Panc1 (cell line): ENCODE results near the gene LARP7. TPM values are rescaled to one million over a fixed set of nuclear protein-coding genes. Genes with fewer than 3 reads are reported as not detected.

Experiments
- ATAC-seq: fragments of 200-7000 bp; cut with Tn5 transposase; 2 replicates; pipeline ENCODE4 v1.9.1; 2020; ENCODE audit warnings: mild to moderate bottlenecking, moderate library complexity
- BruUV-seq: library from RNA; stranded (reverse); fragments of 400-500 nt; replicated peaks from 2 replicates; lab custom pipeline; 2021; lab: Mats Ljungman, UMichigan
- CTCF ChIA-PET: fragments of 300-600 bp; sonication (Branson Sonifier 250); formaldehyde crosslinking; loops from one replicate; lab custom pipeline; 2022; ENCODE audit warnings: antibody characterized with exemption; lab: Charles Lee
- POLR2A ChIA-PET: fragments of 300-600 bp; sonication (Branson Sonifier 250); formaldehyde crosslinking; loops from one replicate; lab custom pipeline; 2022; ENCODE audit warnings: antibody characterized with exemption; lab: Charles Lee
- DNase-seq: peaks from one replicate; pipeline ENCODE4 v3.0.0-alpha.2; 2010; ENCODE audit warnings: low read depth, low spot score
- H3K27ac ChIP-seq: 2 replicates; pipeline ENCODE4 v1.5.1; 2011; ENCODE audit warnings: mild to moderate bottlenecking, low read length, inconsistent platforms
- H3K27me3 ChIP-seq: fragments of 200-500 bp; sonication (Bioruptor generic); 2 replicates; pipeline ENCODE4 v1.6.0; 2014; ENCODE audit warnings: low read length, inconsistent platforms; ENCODE audit not compliant: control insufficient read depth, insufficient read depth
- H3K36me3 ChIP-seq: fragments of 200-500 bp; sonication (Bioruptor generic); 2 replicates; pipeline ENCODE4 v1.5.1; 2014; ENCODE audit warnings: inconsistent platforms, mild to moderate bottlenecking, low read length, moderate library complexity; ENCODE audit not compliant: control insufficient read depth, insufficient read depth
- H3K4me1 ChIP-seq: 2 replicates; pipeline ENCODE4 v1.5.1; 2011; ENCODE audit warnings: inconsistent platforms, mild to moderate bottlenecking, low read length, moderate library complexity; ENCODE audit not compliant: control insufficient read depth, insufficient read depth
- H3K4me3 ChIP-seq, 2 experiments: 2 replicates each; pipeline ENCODE4 v1.5.1; 2011 to 2012; ENCODE audit warnings: low read depth in 2 of 2, low read length in 2 of 2, mild to moderate bottlenecking in 2 of 2, inconsistent platforms in 1 of 2, moderate library complexity in 1 of 2
- H3K9me3 ChIP-seq: fragments of 200-500 bp; sonication (Bioruptor generic); 2 replicates; pipeline ENCODE4 v1.5.1; 2014; ENCODE audit warnings: low read depth, mild to moderate bottlenecking, inconsistent platforms, low read length, moderate library complexity; ENCODE audit not compliant: control insufficient read depth, insufficient read depth
- CTCF ChIP-seq: fragments of 450-650 bp; IDR thresholded peaks from 2 replicates; pipeline ENCODE4 v1.5.1; 2017; ENCODE audit warnings: mild to moderate bottlenecking
- POLR2AphosphoS5 ChIP-seq: IDR thresholded peaks from 2 replicates; pipeline ENCODE4 v1.6.1; 2012; ENCODE audit warnings: mild to moderate bottlenecking, low read depth, low read length, moderate library complexity
- REST ChIP-seq, 2 experiments: IDR thresholded peaks; 2 replicates each; pipeline ENCODE4 v1.6.1; 2011 to 2012; ENCODE audit warnings: low read depth in 2 of 2, control low read depth in 1 of 2, low read length in 1 of 2, mild to moderate bottlenecking in 1 of 2, moderate library complexity in 1 of 2; ENCODE audit not compliant: insufficient read depth in 1 of 2
- SIN3A ChIP-seq: IDR thresholded peaks from 2 replicates; pipeline ENCODE4 v1.6.1; 2012; ENCODE audit warnings: low read depth, mild to moderate bottlenecking, low read length, moderate library complexity, borderline replicate concordance; ENCODE audit not compliant: insufficient read depth
- TCF7L2 ChIP-seq: IDR thresholded peaks from 2 replicates; pipeline ENCODE4 v1.6.1; 2011; ENCODE audit warnings: mild to moderate bottlenecking, low read depth, low read length, inconsistent platforms
- in situ Hi-C: cut with HindIII; loops from 2 replicates; pipeline ENCODE4 v1.10.0; 2016; ENCODE audit warnings: low sequenced_read_pairs, low pct_unique_long_range_greater_than_20kb
- intact Hi-C: fragments of 100-400 bp; cut with micrococcal nuclease; formaldehyde crosslinking; loops from one replicate; pipeline ENCODE4 v1.10.0; 2022; ENCODE audit not compliant: unreplicated experiment
- total RNA-seq: library from RNA; stranded (reverse); gene quantifications from one replicate; pipeline ENCODE4 v1.2.1, GENCODE V29; 2021; ENCODE audit not compliant: unreplicated experiment

Gene LARP7
- total RNA-seq, 1 experiment from 2014 or later, result 21.7 TPM

- H3K36me3 ChIP-seq, result peaks cover 38% of the 10 kb centered on the region
- no peak for DNase-seq
- no peaks in the 10 kb centered on the region for H3K4me1 ChIP-seq
- POLR2A ChIA-PET, result no interaction called here
- CTCF ChIA-PET, result no interaction called here
- in situ Hi-C loops (no loop called here), intact Hi-C loops (no loop called here)
- TF ChIP-seq REST (IDR thresholded peaks at IDR 0.05; ENCODE audit: insufficient read depth in 1 of 2, low read depth in 2 of 2, low read length in 1 of 2), result no peak
- TF ChIP-seq TCF7L2, result no peak
- TF ChIP-seq POLR2AphosphoS5, result no peak
- no peak for TF ChIP-seq SIN3A
- no peak for TF ChIP-seq CTCF
- no peak overlapping the region for H3K27ac ChIP-seq
- H3K4me3 ChIP-seq, result no peak overlapping the region
- H3K9me3 ChIP-seq, result no peaks in the 10 kb centered on the region
- no peak for ATAC-seq
- no TSS peak for BruUV-seq
- H3K27me3 ChIP-seq, result no peaks in the 10 kb centered on the region
These were observed 8.8 kb downstream of the LARP7 start for GRCh38 chr4:112645541-112646329.

GRCh38 chr4:112646632-112647537, 9.9 kb downstream of the LARP7 start:
- in situ Hi-C loops (no loop called here), intact Hi-C loops (no loop called here)
- ChIA-PET CTCF (no interaction called here), POLR2A (no interaction called here)
- peaks cover 43% of the 10 kb centered on the region for H3K36me3 ChIP-seq
- ATAC-seq (no peak), DNase-seq (no peak)
- no peaks in the 10 kb centered on the region for H3K9me3 ChIP-seq
- H3K4me3 ChIP-seq, result no peak overlapping the region
- H3K27ac ChIP-seq, result no peak overlapping the region
- no peaks in the 10 kb centered on the region for H3K27me3 ChIP-seq
- BruUV-seq, result TSS peak; percentile 87
- no peak for TF ChIP-seq POLR2AphosphoS5
- TF ChIP-seq CTCF, result no peak
- TF ChIP-seq SIN3A, result no peak
- no peak for TF ChIP-seq REST (IDR thresholded peaks at IDR 0.05; ENCODE audit: insufficient read depth in 1 of 2, low read depth in 2 of 2, low read length in 1 of 2)
- TF ChIP-seq TCF7L2, result no peak
- no peaks in the 10 kb centered on the region for H3K4me1 ChIP-seq
